H9 (cell line): ENCODE data around the gene PEX5L. TPM values are rescaled to one million over a fixed set of nuclear protein-coding genes. Genes with fewer than 3 reads are reported as not detected.

Experiments used
- DNase-seq: peaks from one replicate; pipeline ENCODE4 v3.0.0-alpha.2; 2017
- H2AFZ ChIP-seq: one replicate; pipeline ENCODE4 v1.6.1; 2013; ENCODE audit warnings: mild to moderate bottlenecking, low read length, control low read depth, moderate library complexity
- H2AK5ac ChIP-seq: 2 replicates; pipeline ENCODE4 v1.6.1; 2013; ENCODE audit warnings: low read length, control low read depth, mixed read lengths; ENCODE audit not compliant: insufficient read length
- H2BK120ac ChIP-seq: one replicate; pipeline ENCODE4 v1.6.1; 2013; ENCODE audit warnings: low read depth, mild to moderate bottlenecking, low read length, control low read depth, inconsistent platforms; ENCODE audit not compliant: poor library complexity, severe bottlenecking
- H2BK12ac ChIP-seq: 2 replicates; pipeline ENCODE4 v1.6.1; 2013; ENCODE audit warnings: low read length, control low read depth, mixed read lengths, low read depth; ENCODE audit not compliant: insufficient read length
- H2BK15ac ChIP-seq: 2 replicates; pipeline ENCODE4 v1.6.1; 2013; ENCODE audit warnings: low read depth, low read length, control low read depth
- H2BK20ac ChIP-seq: one replicate; pipeline ENCODE4 v1.6.1; 2013; ENCODE audit warnings: low read depth, mild to moderate bottlenecking, low read length, control low read depth, inconsistent platforms; ENCODE audit not compliant: poor library complexity, severe bottlenecking
- H2BK5ac ChIP-seq: 2 replicates; pipeline ENCODE4 v1.6.1; 2013; ENCODE audit warnings: low read length, control low read depth, mixed read lengths; ENCODE audit not compliant: insufficient read length
- H3K14ac ChIP-seq: 2 replicates; pipeline ENCODE4 v1.6.1; 2013; ENCODE audit warnings: low read length, control low read depth; ENCODE audit not compliant: insufficient read depth
- H3K18ac ChIP-seq: 2 replicates; pipeline ENCODE4 v1.6.1; 2013; ENCODE audit warnings: low read depth, mild to moderate bottlenecking, mixed read lengths, low read length, control low read depth; ENCODE audit not compliant: insufficient read length
- H3K23ac ChIP-seq: 2 replicates; pipeline ENCODE4 v1.6.1; 2013; ENCODE audit warnings: low read length, control low read depth, mixed read lengths, low read depth; ENCODE audit not compliant: insufficient read length
- H3K23me2 ChIP-seq: 2 replicates; pipeline ENCODE4 v1.6.1; 2013; ENCODE audit warnings: low read depth, mild to moderate bottlenecking, mixed read lengths, low read length, control low read depth; ENCODE audit not compliant: insufficient read length, poor library complexity, severe bottlenecking
- H3K27ac ChIP-seq: 2 replicates; pipeline ENCODE4 v1.5.1; 2013; ENCODE audit warnings: low read length, control low read depth, mixed read lengths, low read depth; ENCODE audit not compliant: insufficient read length
- H3K27me3 ChIP-seq: 2 replicates; pipeline ENCODE4 v1.6.1; 2013; ENCODE audit warnings: low read length, control low read depth, inconsistent platforms; ENCODE audit not compliant: insufficient read depth
- H3K4ac ChIP-seq: 2 replicates; pipeline ENCODE4 v1.6.1; 2013; ENCODE audit warnings: low read depth, mild to moderate bottlenecking, control low read depth, inconsistent platforms, low read length, moderate library complexity
- H3K4me1 ChIP-seq: 2 replicates; pipeline ENCODE4 v1.6.1; 2013; ENCODE audit warnings: low read length, control low read depth, inconsistent platforms; ENCODE audit not compliant: insufficient read depth
- H3K4me2 ChIP-seq: 2 replicates; pipeline ENCODE4 v1.6.1; 2013; ENCODE audit warnings: low read length, control low read depth, mixed read lengths; ENCODE audit not compliant: insufficient read length, insufficient read depth
- H3K56ac ChIP-seq: 2 replicates; pipeline ENCODE4 v1.6.1; 2013; ENCODE audit warnings: low read depth, mild to moderate bottlenecking, mixed read lengths, low read length, control low read depth; ENCODE audit not compliant: insufficient read length
- H3K79me1 ChIP-seq: 2 replicates; pipeline ENCODE4 v1.6.1; 2013; ENCODE audit warnings: low read depth, mild to moderate bottlenecking, moderate library complexity, low read length, control low read depth, inconsistent platforms; ENCODE audit not compliant: insufficient read depth, poor library complexity, severe bottlenecking
- H3K79me2 ChIP-seq: 2 replicates; pipeline ENCODE4 v1.6.1; 2013; ENCODE audit warnings: low read length, control low read depth, inconsistent platforms; ENCODE audit not compliant: insufficient read depth
- H3K9ac ChIP-seq: 2 replicates; pipeline ENCODE4 v1.6.1; 2013; ENCODE audit warnings: low read length, control low read depth, mixed read lengths; ENCODE audit not compliant: insufficient read length; ENCODE audit errors: extremely low read depth
- H3K9me3 ChIP-seq: one replicate; pipeline ENCODE4 v1.6.1; 2013; ENCODE audit warnings: low read depth, low read length, inconsistent platforms; ENCODE audit not compliant: control insufficient read depth
- H3T11ph ChIP-seq: one replicate; pipeline ENCODE4 v1.6.1; 2013; ENCODE audit warnings: mild to moderate bottlenecking, low read length, control low read depth, inconsistent platforms
- H4K20me1 ChIP-seq: one replicate; pipeline ENCODE4 v1.6.1; 2013; ENCODE audit not compliant: control insufficient read depth, insufficient read length, insufficient read depth
- H4K5ac ChIP-seq: 2 replicates; pipeline ENCODE4 v1.6.1; 2013; ENCODE audit warnings: low read depth, mild to moderate bottlenecking, mixed read lengths, low read length, control low read depth; ENCODE audit not compliant: insufficient read length
- H4K8ac ChIP-seq: replicated peaks from 2 replicates; pipeline ENCODE4 v1.6.1; 2013; ENCODE audit warnings: low read length, control low read depth, mixed read lengths, low read depth; ENCODE audit not compliant: insufficient read length
- H4K91ac ChIP-seq: 2 replicates; pipeline ENCODE4 v1.6.1; 2013; ENCODE audit warnings: low read depth, mild to moderate bottlenecking, moderate library complexity, mixed read lengths, low read length, control low read depth; ENCODE audit not compliant: insufficient read length
- H3K27ac Mint-ChIP-seq, 3 experiments: 2 replicates in 2 of 3; 3 replicates in 1 of 3; pipeline ENCODE4 v1.8.0; 2020 to 2021; ENCODE audit warnings: mixed read lengths in 3 of 3, mild to moderate bottlenecking in 1 of 3, moderate library complexity in 1 of 3
- H3K27me3 Mint-ChIP-seq: 2 replicates; pipeline ENCODE4 v1.8.0; 2021; ENCODE audit warnings: low read depth, mild to moderate bottlenecking, moderate library complexity, mixed read lengths
- H3K36me3 Mint-ChIP-seq, 3 experiments: 2 replicates in 2 of 3; 3 replicates in 1 of 3; pipeline ENCODE4 v1.8.0; 2020 to 2021; ENCODE audit warnings: low read depth in 3 of 3, mixed read lengths in 3 of 3; ENCODE audit not compliant: insufficient read depth in 1 of 3
- H3K4me1 Mint-ChIP-seq, 2 experiments: 2 replicates each; pipeline ENCODE4 v1.8.0; 2020; ENCODE audit warnings: mixed read lengths in 2 of 2
- H3K4me3 Mint-ChIP-seq, 2 experiments: 2 replicates in 1 of 2; 3 replicates in 1 of 2; pipeline ENCODE4 v1.8.0; 2020 to 2021; ENCODE audit warnings: mild to moderate bottlenecking in 2 of 2, mixed read lengths in 2 of 2, moderate library complexity in 1 of 2
- H3K9me3 Mint-ChIP-seq, 2 experiments: 2 replicates in 1 of 2; 3 replicates in 1 of 2; pipeline ENCODE4 v1.8.0; 2020; ENCODE audit warnings: mild to moderate bottlenecking in 2 of 2, mixed read lengths in 2 of 2, moderate library complexity in 1 of 2
- CTCF ChIP-seq: fragments of 200-600 bp; sonication (generic); conservative IDR thresholded peaks from 3 replicates; pipeline ENCODE4 v1.8.0; 2021; ENCODE audit warnings: antibody characterized with exemption, mild to moderate bottlenecking
- WGBS: extraction: QIAGEN DNeasy Blood & Tissue Kit; methylation state at CpG from one replicate; pipeline ENCODE4 v1.1.7; 2013; ENCODE audit warnings: missing lambda C conversion rate, low lambda C conversion rate, mixed read lengths; ENCODE audit not compliant: insufficient read length; ENCODE audit errors: extremely low coverage; 5-methylcytosine and 5-hydroxymethylcytosine counted together
- total RNA-seq: library from RNA; stranded (reverse); gene quantifications from 2 replicates; pipeline ENCODE4 v1.2.1, GENCODE V29; 2021

PEX5L gene
- total RNA-seq, 1 experiment from 2014 or later = 0.85 TPM

GRCh38 chr3:179796421-179796820 lies 240.3 kb downstream of the PEX5L start:
- no peaks in the 10 kb centered on the region for H3K79me2 ChIP-seq
- WGBS = no CpG with 5 or more reads among the region's 4 CpGs
- no peak overlapping the region for H2BK120ac ChIP-seq
- no peaks in the 10 kb centered on the region for H3K4me1 ChIP-seq
- no peak overlapping the region for H3K23ac ChIP-seq
- no peaks in the 10 kb centered on the region for H3K9me3 ChIP-seq
- no peaks in the 10 kb centered on the region for H3K4me1 Mint-ChIP-seq
- H3K27ac Mint-ChIP-seq = no peak overlapping the region
- H3K79me1 ChIP-seq = no peaks in the 10 kb centered on the region
- H2BK20ac ChIP-seq = no peak overlapping the region
- TF ChIP-seq CTCF = no peak
- no peak overlapping the region for H2BK12ac ChIP-seq
- no peaks in the 10 kb centered on the region for H3K23me2 ChIP-seq
- no peaks in the 10 kb centered on the region for H3K27me3 Mint-ChIP-seq
- no peak overlapping the region for H2AK5ac ChIP-seq
- H3K27ac ChIP-seq = no peak overlapping the region
- no peak overlapping the region for H3K4ac ChIP-seq
- H4K8ac ChIP-seq = no peak overlapping the region
- H3K18ac ChIP-seq = no peak overlapping the region
- no peak overlapping the region for H3T11ph ChIP-seq
- no peak overlapping the region for H4K5ac ChIP-seq
- H3K27me3 ChIP-seq = no peaks in the 10 kb centered on the region
- no peak overlapping the region for H3K56ac ChIP-seq
- no peaks in the 10 kb centered on the region for H3K9me3 Mint-ChIP-seq
- no peak overlapping the region for H3K14ac ChIP-seq
- no peak overlapping the region for H4K91ac ChIP-seq
- DNase-seq = no peak
- no peak overlapping the region for H2BK15ac ChIP-seq
- no peak overlapping the region for H2AFZ ChIP-seq
- no peak overlapping the region for H3K9ac ChIP-seq
- no peak overlapping the region for H3K4me2 ChIP-seq
- H3K36me3 Mint-ChIP-seq = no peaks in the 10 kb centered on the region
- no peak overlapping the region for H3K4me3 Mint-ChIP-seq
- H2BK5ac ChIP-seq = no peak overlapping the region
- no peaks in the 10 kb centered on the region for H4K20me1 ChIP-seq
